ENCODE results near the gene ANXA2R.

GRCh38 chr5:42991404-42992087 is 48.6 kb downstream of the ANXA2R start:
- no peak for TF ChIP-seq CTCF (IDR thresholded peaks at IDR 0.05)
- TF ChIP-seq EZH2 (IDR thresholded peaks at IDR 0.05; ENCODE audit: borderline replicate concordance, insufficient read depth, low read depth, low read length, poor library complexity, severe bottlenecking), result no peak
